Fibroblast of villous mesenchyme (primary cell): Measurements from ENCODE around the gene GRIN2A. TPM values are rescaled to one million over a fixed set of nuclear protein-coding genes. Genes with fewer than 3 reads are reported as not detected.

ENCODE experiments used
- DNase-seq: peaks from one replicate; pipeline ENCODE4 v3.0.0-alpha.2; 2010; ENCODE audit warnings: low read depth
- H3K4me3 ChIP-seq: 2 replicates; pipeline ENCODE4 v1.5.1; 2011; ENCODE audit warnings: low read depth, mild to moderate bottlenecking, low read length
- CTCF ChIP-seq: IDR thresholded peaks from 2 replicates; pipeline ENCODE4 v1.5.1; 2012; ENCODE audit warnings: low read depth, mild to moderate bottlenecking, low read length; ENCODE audit not compliant: insufficient read depth
- total RNA-seq: library from RNA; depleted of rRNA; stranded (reverse); fragments of >200 nt; gene quantifications from 2 replicates; pipeline ENCODE4 v1.2.3, GENCODE V29; 2012

Gene GRIN2A
- total RNA-seq, 1 donor: 1.3 TPM

- TF ChIP-seq CTCF: no peak
- DNase-seq: no peak
- no peak overlapping the region for H3K4me3 ChIP-seq
Measured at GRCh38 chr16:9965079-9965478, 217.1 kb downstream of the GRIN2A start.

- TF ChIP-seq CTCF: no peak
- no peak overlapping the region for H3K4me3 ChIP-seq
- DNase-seq: no peak
Measured at GRCh38 chr16:9964426-9964825, 217.8 kb downstream of the GRIN2A start.

GRCh38 chr16:9957433-9957832 lies 224.8 kb downstream of the GRIN2A start:
- DNase-seq: no peak
- TF ChIP-seq CTCF: no peak
- H3K4me3 ChIP-seq: no peak overlapping the region

- H3K4me3 ChIP-seq: no peak overlapping the region
- TF ChIP-seq CTCF: no peak
- no peak for DNase-seq
Measured at GRCh38 chr16:9957002-9957401, 225.2 kb downstream of the GRIN2A start.

GRCh38 chr16:9955677-9956076 lies 226.6 kb downstream of the GRIN2A start:
- no peak overlapping the region for H3K4me3 ChIP-seq
- no peak for DNase-seq
- no peak for TF ChIP-seq CTCF

GRCh38 chr16:9953908-9954570 lies 228.2 kb downstream of the GRIN2A start:
- no peak overlapping the region for H3K4me3 ChIP-seq
- DNase-seq: peak; percentile 3
- no peak for TF ChIP-seq CTCF

- DNase-seq: no peak
- H3K4me3 ChIP-seq: no peak overlapping the region
- no peak for TF ChIP-seq CTCF
Measured at GRCh38 chr16:9950658-9951057, 231.6 kb downstream of the GRIN2A start.
